Forelimb muscle (tissue), 1 donor: ENCODE data around the gene ACTA1. TPM values are rescaled to one million over a fixed set of nuclear protein-coding genes. Genes with fewer than 3 reads are reported as not detected.
"Not testable (repeated sequence)": the region's sequence is repeated elsewhere in the genome, so short reads cannot be mapped to it uniquely, and the experiment has no call there.

Experiments used
- DNase-seq: peaks from one replicate; pipeline ENCODE4 v3.0.0-alpha.2; 2013; ENCODE audit warnings: low read depth
- polyA plus RNA-seq: library from polyadenylated mRNA; unstranded; fragments of 120-200 nt; gene quantifications from one replicate; pipeline ENCODE4 v1.2.1, GENCODE V29; 2013; ENCODE audit not compliant: insufficient read length

ACTA1 gene
- polyA plus RNA-seq, 1 donor = 14,286 TPM

- DNase-seq = no peak
Observed at GRCh38 chr1:229409616-229410369, 24.1 kb downstream of the ACTA1 start.

- no peak for DNase-seq
Observed at GRCh38 chr1:229408458-229409037, 25.3 kb downstream of the ACTA1 start.

- DNase-seq = no peak
Observed at GRCh38 chr1:229407206-229408026, 26.5 kb downstream of the ACTA1 start.

- DNase-seq = no peak
Observed at GRCh38 chr1:229406798-229407197, 27.1 kb downstream of the ACTA1 start.

GRCh38 chr1:229403573-229403972 is 30.3 kb downstream of the ACTA1 start:
- no peak for DNase-seq

GRCh38 chr1:229402993-229403392 is 30.9 kb downstream of the ACTA1 start:
- no peak for DNase-seq

GRCh38 chr1:229402329-229402728 is 31.6 kb downstream of the ACTA1 start:
- DNase-seq = not testable (repeated sequence)

GRCh38 chr1:229397762-229398161 is 36.1 kb downstream of the ACTA1 start:
- no peak for DNase-seq

GRCh38 chr1:229396585-229397206 is 37.2 kb downstream of the ACTA1 start:
- no peak for DNase-seq

GRCh38 chr1:229394517-229394916 is 39.4 kb downstream of the ACTA1 start:
- not testable (repeated sequence) for DNase-seq

- no peak for DNase-seq
Observed at GRCh38 chr1:229392936-229393335, 41.0 kb downstream of the ACTA1 start.

- DNase-seq = no peak
Observed at GRCh38 chr1:229390130-229390529, 43.8 kb downstream of the ACTA1 start.

- DNase-seq = no peak
Observed at GRCh38 chr1:229388897-229389580, 44.9 kb downstream of the ACTA1 start.

GRCh38 chr1:229385853-229386456 is 47.9 kb downstream of the ACTA1 start:
- DNase-seq = no peak

- DNase-seq = no peak
Observed at GRCh38 chr1:229384822-229385221, 49.1 kb downstream of the ACTA1 start.

GRCh38 chr1:229383961-229384360 is 49.9 kb downstream of the ACTA1 start:
- no peak for DNase-seq

GRCh38 chr1:229383188-229383587 is 50.7 kb downstream of the ACTA1 start:
- no peak for DNase-seq
